Measurements from ENCODE around the gene SLC5A11.
"Not testable (repeated sequence)": the region's sequence is repeated elsewhere in the genome, so short reads cannot be mapped to it uniquely, and the experiment has no call there.

Gene SLC5A11

GRCh38 chr16:24845726-24846547 lies at the start of gene SLC5A11:
Gene SLC5A11 (plus strand): TSS chr16:24845963. CDS start chr16:24858644, 12,681 bp downstream.
- no peak for DNase-seq

- DNase-seq, result no peak
Measured at GRCh38 chr16:24800586-24800985, 45.2 kb upstream of the SLC5A11 start.

GRCh38 chr16:24801761-24802302 lies 43.9 kb upstream of the SLC5A11 start:
- no peak for DNase-seq

- DNase-seq, result no peak
Measured at GRCh38 chr16:24805484-24805883, 40.3 kb upstream of the SLC5A11 start.

GRCh38 chr16:24807301-24807700 lies 38.5 kb upstream of the SLC5A11 start:
- DNase-seq, result no peak

GRCh38 chr16:24810951-24811843 lies 34.6 kb upstream of the SLC5A11 start:
- no peak for DNase-seq

GRCh38 chr16:24812813-24813212 lies 33.0 kb upstream of the SLC5A11 start:
- DNase-seq, result not testable (repeated sequence)

GRCh38 chr16:24815021-24815420 lies 30.7 kb upstream of the SLC5A11 start:
- no peak for DNase-seq

GRCh38 chr16:24816688-24817087 lies 29.1 kb upstream of the SLC5A11 start:
- no peak for DNase-seq

- DNase-seq, result no peak
Measured at GRCh38 chr16:24819462-24820040, 26.2 kb upstream of the SLC5A11 start.

GRCh38 chr16:24820522-24820921 lies 25.2 kb upstream of the SLC5A11 start:
- DNase-seq, result no peak

GRCh38 chr16:24821129-24821528 lies 24.6 kb upstream of the SLC5A11 start:
- DNase-seq, result no peak

- DNase-seq, result no peak
Measured at GRCh38 chr16:24822542-24822941, 23.2 kb upstream of the SLC5A11 start.

GRCh38 chr16:24822974-24823373 lies 22.8 kb upstream of the SLC5A11 start:
- DNase-seq, result no peak

- DNase-seq, result no peak
Measured at GRCh38 chr16:24825696-24826095, 20.1 kb upstream of the SLC5A11 start.

- no peak for DNase-seq
Measured at GRCh38 chr16:24826096-24826690, 19.6 kb upstream of the SLC5A11 start.

- DNase-seq, result no peak
Measured at GRCh38 chr16:24826817-24827566, 18.8 kb upstream of the SLC5A11 start.

- DNase-seq, result no peak
Measured at GRCh38 chr16:24829153-24829552, 16.6 kb upstream of the SLC5A11 start.

- DNase-seq, result no peak
Measured at GRCh38 chr16:24833352-24833751, 12.4 kb upstream of the SLC5A11 start.

- no peak for DNase-seq
Measured at GRCh38 chr16:24834459-24835335, 11.1 kb upstream of the SLC5A11 start.

- no peak for DNase-seq
Measured at GRCh38 chr16:24836836-24837235, 8.9 kb upstream of the SLC5A11 start.

Data from stimulated activated CD4-positive, alpha-beta T cell treated with anti-CD3 and anti-CD28 coated beads, Interleukin-4, amount 100 ng/mL, for 24 hours (primary cell).